Measurements from ENCODE around the gene SEMA3B.

DNA sequence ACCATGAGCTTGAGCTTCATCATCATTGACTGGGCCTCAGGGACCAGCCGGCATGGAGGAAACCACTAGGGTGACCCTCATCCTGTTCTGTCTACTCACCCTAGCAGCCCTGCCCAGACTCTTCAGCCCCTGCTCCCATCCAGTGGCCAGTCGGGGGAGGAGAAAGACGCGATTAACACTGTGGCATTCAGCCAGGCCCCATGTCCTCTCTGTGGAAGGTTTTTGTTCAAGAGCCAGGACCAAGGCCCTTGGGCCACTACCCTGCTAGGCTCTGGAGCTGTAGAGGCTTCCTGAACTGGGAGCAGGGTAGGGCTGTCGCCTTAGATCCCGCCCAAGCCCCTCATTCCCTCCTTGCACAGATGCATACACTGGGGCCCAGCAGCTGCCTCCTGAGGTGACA, 48.8 kb upstream of the SEMA3B start:
- TF ChIP-seq, protein P1, sequence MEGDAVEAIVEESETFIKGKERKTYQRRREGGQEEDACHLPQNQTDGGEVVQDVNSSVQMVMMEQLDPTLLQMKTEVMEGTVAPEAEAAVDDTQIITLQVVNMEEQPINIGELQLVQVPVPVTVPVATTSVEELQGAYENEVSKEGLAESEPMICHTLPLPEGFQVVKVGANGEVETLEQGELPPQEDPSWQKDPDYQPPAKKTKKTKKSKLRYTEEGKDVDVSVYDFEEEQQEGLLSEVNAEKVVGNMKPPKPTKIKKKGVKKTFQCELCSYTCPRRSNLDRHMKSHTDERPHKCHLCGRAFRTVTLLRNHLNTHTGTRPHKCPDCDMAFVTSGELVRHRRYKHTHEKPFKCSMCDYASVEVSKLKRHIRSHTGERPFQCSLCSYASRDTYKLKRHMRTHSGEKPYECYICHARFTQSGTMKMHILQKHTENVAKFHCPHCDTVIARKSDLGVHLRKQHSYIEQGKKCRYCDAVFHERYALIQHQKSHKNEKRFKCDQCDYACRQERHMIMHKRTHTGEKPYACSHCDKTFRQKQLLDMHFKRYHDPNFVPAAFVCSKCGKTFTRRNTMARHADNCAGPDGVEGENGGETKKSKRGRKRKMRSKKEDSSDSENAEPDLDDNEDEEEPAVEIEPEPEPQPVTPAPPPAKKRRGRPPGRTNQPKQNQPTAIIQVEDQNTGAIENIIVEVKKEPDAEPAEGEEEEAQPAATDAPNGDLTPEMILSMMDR (IDR thresholded peaks at IDR 0.05; ENCODE audit: low read depth, low read length, poor library complexity, severe bottlenecking), result no peak
- no peak for TF ChIP-seq EZH2phosphoT487 (IDR thresholded peaks at IDR 0.05; ENCODE audit: borderline replicate concordance, low read length)
